H1 (cell line): ENCODE results near the gene TRMT44. TPM values are rescaled to one million over a fixed set of nuclear protein-coding genes. Genes with fewer than 3 reads are reported as not detected.

Experiments
- CTCF ChIA-PET: fragments of 300-600 bp; sonication (Branson Sonifier 250); formaldehyde crosslinking; loops from one replicate; lab custom pipeline; 2021; ENCODE audit not compliant: partially characterized antibody; lab: Charles Lee
- POLR2A ChIA-PET: fragments of 300-600 bp; sonication (Branson Sonifier 250); formaldehyde crosslinking; loops from one replicate; lab custom pipeline; 2021; ENCODE audit warnings: inconsistent platforms; ENCODE audit not compliant: partially characterized antibody; lab: Charles Lee
- DNase-seq, 2 experiments: peaks; one replicate each; pipeline versions ENCODE4 v3.0.0 to v3.0.0-alpha.2; 2010 to 2022; ENCODE audit warnings: low spot score in 2 of 2, low read depth in 1 of 2, mixed read lengths in 1 of 2
- FAIRE-seq: peaks from 2 replicates; lab custom pipeline; 2011; peaks lifted over from hg19 to GRCh38; lab: Jason Lieb, UNC
- H2AFZ ChIP-seq: 2 replicates; pipeline ENCODE4 v1.8.1; 2012; ENCODE audit warnings: low read length, inconsistent platforms
- H2AK5ac ChIP-seq: 2 replicates; pipeline ENCODE4 v1.6.1; 2013; ENCODE audit warnings: low read depth, low read length
- H2BK120ac ChIP-seq: replicated peaks from 2 replicates; pipeline ENCODE3; 2013; ENCODE audit warnings: low read depth, low read length, inconsistent platforms
- H2BK12ac ChIP-seq: 2 replicates; pipeline ENCODE4 v1.6.1; 2013; ENCODE audit warnings: low read depth, low read length
- H2BK15ac ChIP-seq: 2 replicates; pipeline ENCODE4 v1.6.1; 2013; ENCODE audit warnings: low read length
- H2BK20ac ChIP-seq: 2 replicates; pipeline ENCODE4 v1.6.1; 2013; ENCODE audit warnings: low read length
- H2BK5ac ChIP-seq: 2 replicates; pipeline ENCODE4 v1.6.1; 2013; ENCODE audit warnings: low read depth, low read length
- H3K14ac ChIP-seq: 2 replicates; pipeline ENCODE4 v1.6.1; 2013; ENCODE audit warnings: inconsistent platforms; ENCODE audit not compliant: insufficient read length
- H3K18ac ChIP-seq: 2 replicates; pipeline ENCODE4 v1.6.1; 2013; ENCODE audit warnings: low read length; ENCODE audit errors: extremely low read depth
- H3K23ac ChIP-seq: 2 replicates; pipeline ENCODE4 v1.6.1; 2013; ENCODE audit warnings: inconsistent platforms; ENCODE audit not compliant: insufficient read length
- H3K23me2 ChIP-seq: 2 replicates; pipeline ENCODE4 v1.6.1; 2013; ENCODE audit warnings: low read depth, low read length
- H3K27ac ChIP-seq: 2 replicates; pipeline ENCODE4 v1.6.1; 2011; ENCODE audit warnings: low read depth, low read length, inconsistent platforms
- H3K27me3 ChIP-seq, 4 experiments: replicated peaks in 1 of 4; 1 replicate in 1 of 4; 2 replicates in 3 of 4; pipeline versions ENCODE4 v1.6.1 to v1.8.1; 2011 to 2013; ENCODE audit warnings: low read length in 3 of 4, mild to moderate bottlenecking in 3 of 4, inconsistent platforms in 2 of 4, mixed read lengths in 2 of 4, moderate library complexity in 1 of 4; ENCODE audit not compliant: control insufficient read depth in 3 of 4, insufficient read depth in 3 of 4; ENCODE audit errors: extremely low read depth in 1 of 4
- H3K36me3 ChIP-seq, 4 experiments: 2 replicates each; pipeline versions ENCODE4 v1.6.1 to v1.8.1; 2011 to 2013; ENCODE audit warnings: mild to moderate bottlenecking in 4 of 4, low read length in 3 of 4, moderate library complexity in 2 of 4, control low read depth in 1 of 4, inconsistent platforms in 1 of 4; ENCODE audit not compliant: insufficient read depth in 4 of 4, control insufficient read depth in 2 of 4
- H3K4ac ChIP-seq: replicated peaks from 2 replicates; pipeline ENCODE3; 2013; ENCODE audit warnings: low read length, low read depth, mixed read lengths, inconsistent platforms; ENCODE audit not compliant: insufficient read length
- H3K4me1 ChIP-seq, 4 experiments: replicated peaks in 1 of 4; 1 replicate in 1 of 4; 2 replicates in 3 of 4; pipeline versions ENCODE4 v1.6.1 to v1.8.1; 2011 to 2013; ENCODE audit warnings: low read length in 3 of 4, inconsistent platforms in 2 of 4, mixed read lengths in 1 of 4; ENCODE audit not compliant: insufficient read depth in 4 of 4, control insufficient read depth in 3 of 4
- H3K4me2 ChIP-seq, 2 experiments: 2 replicates each; pipeline versions ENCODE4 v1.6.1 to v1.8.1; 2011 to 2013; ENCODE audit warnings: low read depth in 2 of 2, low read length in 2 of 2, control low read depth in 1 of 2, inconsistent platforms in 1 of 2, mild to moderate bottlenecking in 1 of 2; ENCODE audit not compliant: insufficient read depth in 1 of 2
- H3K4me3 ChIP-seq, 4 experiments: fragments of 200-600, 300-600 bp in 1 of 4; sonication (generic), shearing (Covaris generic), sonication (Bioruptor Twin) in 1 of 4; 2 replicates each; pipeline versions ENCODE4 v1.5.1 to v1.8.1; 2011 to 2016; ENCODE audit warnings: low read length in 4 of 4, low read depth in 3 of 4, control low read depth in 2 of 4, inconsistent platforms in 2 of 4, mild to moderate bottlenecking in 2 of 4, mixed read lengths in 1 of 4, moderate library complexity in 1 of 4; ENCODE audit not compliant: insufficient read depth in 2 of 4; ENCODE audit errors: extremely low read depth in 1 of 4
- H3K56ac ChIP-seq: replicated peaks from 2 replicates; pipeline ENCODE3; 2013; ENCODE audit warnings: low read depth, mild to moderate bottlenecking, mixed read lengths, low read length, inconsistent platforms; ENCODE audit not compliant: insufficient read length
- H3K79me1 ChIP-seq: 2 replicates; pipeline ENCODE4 v1.6.1; 2013; ENCODE audit warnings: low read depth, low read length, control low read depth
- H3K79me2 ChIP-seq, 2 experiments: 2 replicates each; pipeline versions ENCODE4 v1.6.1 to v1.8.1; 2012 to 2013; ENCODE audit warnings: low read length in 2 of 2, mild to moderate bottlenecking in 2 of 2, inconsistent platforms in 1 of 2; ENCODE audit not compliant: insufficient read depth in 2 of 2, control insufficient read depth in 1 of 2
- H3K9ac ChIP-seq, 4 experiments: replicated peaks in 1 of 4; 1 replicate in 1 of 4; 2 replicates in 3 of 4; pipeline versions ENCODE4 v1.6.1 to v1.8.1; 2011 to 2013; ENCODE audit warnings: low read depth in 3 of 4, low read length in 3 of 4, control low read depth in 2 of 4, mild to moderate bottlenecking in 2 of 4, moderate library complexity in 2 of 4, inconsistent platforms in 1 of 4; ENCODE audit errors: extremely low read depth in 1 of 4
- H3K9me3 ChIP-seq, 2 experiments: 2 replicates each; pipeline versions ENCODE4 v1.6.1 to v1.8.1; 2012 to 2013; ENCODE audit warnings: mild to moderate bottlenecking in 2 of 2, moderate library complexity in 2 of 2, control low read depth in 1 of 2, inconsistent platforms in 1 of 2, low read depth in 1 of 2, low read length in 1 of 2, mixed read lengths in 1 of 2; ENCODE audit not compliant: insufficient read depth in 2 of 2
- H4K20me1 ChIP-seq, 2 experiments: replicated peaks in 1 of 2; 2 replicates each; pipeline versions ENCODE3 to v1.8.1; 2011 to 2013; ENCODE audit warnings: inconsistent platforms in 2 of 2, low read length in 2 of 2, mild to moderate bottlenecking in 1 of 2; ENCODE audit not compliant: insufficient read depth in 2 of 2, control insufficient read depth in 1 of 2
- H4K5ac ChIP-seq: 2 replicates; pipeline ENCODE4 v1.6.1; 2013; ENCODE audit warnings: low read length, low read depth, mixed read lengths, inconsistent platforms; ENCODE audit not compliant: insufficient read length
- H4K8ac ChIP-seq: 2 replicates; pipeline ENCODE4 v1.8.0; 2013; ENCODE audit warnings: mild to moderate bottlenecking, moderate library complexity, low read length, inconsistent platforms; ENCODE audit not compliant: insufficient read depth; ENCODE audit errors: extremely low read depth
- H4K91ac ChIP-seq: replicated peaks from 2 replicates; pipeline ENCODE3; 2013; ENCODE audit warnings: low read length, mixed read lengths, inconsistent platforms; ENCODE audit not compliant: insufficient read length
- ATF2 ChIP-seq: IDR thresholded peaks from 2 replicates; pipeline ENCODE4 v1.6.1; 2012; ENCODE audit warnings: low read length, inconsistent platforms
- BCL11A ChIP-seq, 2 experiments: IDR thresholded peaks; one replicate each; pipeline ENCODE4 v1.6.1; 2011; ENCODE audit warnings: low read depth in 2 of 2, low read length in 2 of 2, mild to moderate bottlenecking in 2 of 2
- CHD1 ChIP-seq: IDR thresholded peaks from 2 replicates; pipeline ENCODE4 v1.6.1; 2012; ENCODE audit warnings: low read depth, low read length, improper control_type of control experiment
- CTBP2 ChIP-seq: IDR thresholded peaks from 2 replicates; pipeline ENCODE4 v1.7.0; 2011; ENCODE audit warnings: borderline replicate concordance, mild to moderate bottlenecking, moderate library complexity, mixed read lengths, low read length; ENCODE audit not compliant: insufficient read depth, insufficient read length
- GTF2F1 ChIP-seq: IDR thresholded peaks from 2 replicates; pipeline ENCODE4 v1.6.1; 2012; ENCODE audit warnings: low read depth, low read length, improper control_type of control experiment, borderline replicate concordance
- MAFK ChIP-seq: IDR thresholded peaks from 2 replicates; pipeline ENCODE4 v1.6.1; 2012; ENCODE audit warnings: low read depth, mild to moderate bottlenecking, improper control_type of control experiment, low read length
- NRF1 ChIP-seq: IDR thresholded peaks from 2 replicates; pipeline ENCODE4 v1.6.1; 2011; ENCODE audit warnings: mild to moderate bottlenecking, low read depth, low read length, improper control_type of control experiment
- RFX5 ChIP-seq: IDR thresholded peaks from 2 replicates; pipeline ENCODE4 v1.6.1; 2011; ENCODE audit warnings: low read depth, low read length, improper control_type of control experiment, borderline replicate concordance
- SP4 ChIP-seq: IDR thresholded peaks from 2 replicates; pipeline ENCODE4 v1.6.1; 2012; ENCODE audit warnings: low read length, inconsistent platforms
- TBP ChIP-seq: IDR thresholded peaks from 2 replicates; pipeline ENCODE4 v1.6.1; 2011; ENCODE audit warnings: low read depth, low read length, improper control_type of control experiment
- ZNF274 ChIP-seq: IDR thresholded peaks from 2 replicates; pipeline ENCODE4 v1.7.0; 2012; ENCODE audit warnings: low read length, borderline replicate concordance; ENCODE audit errors: extremely low read depth
- WGBS, 2 experiments: shearing (Covaris generic) in 1 of 2; methylation state at CpG; one replicate each; pipeline versions ENCODE4 v1.1.6 to v1.1.7; 2013 to 2015; ENCODE audit warnings: low lambda C conversion rate in 2 of 2, mixed read lengths in 2 of 2, inconsistent platforms in 1 of 2, low coverage in 1 of 2, missing lambda C conversion rate in 1 of 2; ENCODE audit not compliant: insufficient replicate concordance in 2 of 2, insufficient coverage in 1 of 2, insufficient read length in 1 of 2; ENCODE audit errors: extremely low coverage in 1 of 2, missing lambda C conversion rate in 1 of 2; 5-methylcytosine and 5-hydroxymethylcytosine counted together
- polyA plus RNA-seq, 7 experiments: library from polyadenylated mRNA; depleted of rRNA in 3 of 7; stranded (reverse) in 5 of 7; unstranded in 2 of 7; fragments of >200 nt in 5 of 7; fragments of 200-250 nt in 2 of 7; gene quantifications; 1 replicate in 5 of 7; 2 replicates in 1 of 7; 4 replicates in 1 of 7; pipeline versions ENCODE4 v1.2.1 to v1.2.3, GENCODE V29; 2011 to 2013; ENCODE audit warnings: missing spikeins in 2 of 7, mixed read lengths in 2 of 7
- total RNA-seq: library from RNA; stranded (reverse); fragmentation: NEBNext Ultra II Directional; extraction: Animal tissue kit (Norgen Biotek cat#: 25700); gene quantifications from 2 replicates; pipeline ENCODE4 v1.2.1, GENCODE V29; 2021

TRMT44 gene
- total and polyA plus RNA-seq, 2 of the 8 experiments (the other 6 are each of a cell fraction or from before 2014, with no cell fraction given): 8.6 to 23.9 TPM

DNA sequence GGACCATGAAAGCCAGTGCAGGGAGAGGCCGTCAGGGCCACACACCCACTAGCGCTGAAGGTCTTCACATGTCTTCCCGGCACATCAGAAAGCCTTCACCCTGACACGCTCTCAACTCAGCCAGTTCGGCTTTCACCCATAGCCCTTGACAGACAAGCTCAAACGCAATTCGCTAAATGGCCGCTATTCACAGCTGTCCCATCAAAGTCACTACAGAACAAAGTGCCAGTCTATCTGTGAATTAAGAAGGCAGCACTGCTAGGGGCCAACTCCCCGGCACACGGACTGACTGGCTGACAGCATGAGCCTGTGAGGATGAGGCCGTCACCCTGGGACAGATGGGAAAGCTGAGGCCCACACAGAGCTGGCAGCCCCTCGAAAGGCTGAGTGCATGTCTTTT lies 45.8 kb upstream of the TRMT44 start:
- 93% methylated on average over 12 of the region's 12 CpGs; no CpG with 5 or more reads in 1 of the 2 experiments for WGBS, 2 experiments

More for the DNA sequence above, 45.8 kb upstream of the TRMT44 start:
- no peak overlapping the region for H3K9ac ChIP-seq
- ChIA-PET POLR2A (interaction anchor here (1.1 kb wide), 1 partner anchor 207 kb away, joined by 3 read pairs; no protein-coding TSS in a partner anchor), CTCF (interaction anchor here (0.6 to 10.4 kb wide), 7 partner anchors 8 to 1614 kb away, joined by 3 to 94 read pairs (median 4); no protein-coding TSS in a partner anchor)
- H2BK15ac ChIP-seq: peak overlapping the region; percentile 67; the same call in 1 of the 2 replicates
- H2BK12ac ChIP-seq: 0 out of 2 replicates have a peak overlapping the region, but pooled peaks have one; percentile 50
- no peak for DNase-seq
- H3K79me1 ChIP-seq: no peaks in the 10 kb centered on the region
- H2AFZ ChIP-seq: no peak overlapping the region
- no peak overlapping the region for H2AK5ac ChIP-seq
- no peak overlapping the region for H3K27ac ChIP-seq
- no peaks in the 10 kb centered on the region for H3K9me3 ChIP-seq
- H3K4me1 ChIP-seq: peaks cover 0 to 8% (median 6%) of the 10 kb centered on the region in 4 experiments; a peak in 6 of 7 replicates
- FAIRE-seq: no peak
- no peak overlapping the region for H2BK20ac ChIP-seq
- no peak overlapping the region for H4K91ac ChIP-seq
- H3K27me3 ChIP-seq: no peaks in the 10 kb centered on the region
- H2BK120ac ChIP-seq: no peak overlapping the region
- H3K18ac ChIP-seq: no peak overlapping the region
- no peak overlapping the region for H3K4me2 ChIP-seq
- H4K20me1 ChIP-seq: no peaks in the 10 kb centered on the region
- H3K4ac ChIP-seq: no peak overlapping the region
- no peak overlapping the region for H4K8ac ChIP-seq
- H3K56ac ChIP-seq: no peak overlapping the region
- no peak overlapping the region for H3K4me3 ChIP-seq
- TF ChIP-seq CTBP2 (no peak), RFX5 (no peak), BCL11A (IDR thresholded peaks at IDR 0.05; ENCODE audit: low read depth in 2 of 2, low read length in 2 of 2) (no peak), TBP (no peak), ZNF274 (no peak), MAFK (no peak), CHD1 (no peak), GTF2F1 (no peak), NRF1 (no peak), ATF2 (no peak), SP4 (no peak)
- no peak overlapping the region for H2BK5ac ChIP-seq
- H3K23me2 ChIP-seq: no peaks in the 10 kb centered on the region; the same call in 1 of the 2 replicates
- no peak overlapping the region for H4K5ac ChIP-seq
- no peaks in the 10 kb centered on the region for H3K79me2 ChIP-seq
- H3K23ac ChIP-seq: no peak overlapping the region
- no peaks in the 10 kb centered on the region for H3K36me3 ChIP-seq
- H3K14ac ChIP-seq: no peak overlapping the region
